GM19397 (cell line): ENCODE results near the gene TBC1D17.

Experiments
- ATAC-seq: cut with Tn5 transposase; IDR thresholded peaks from one replicate; pipeline ENCODE4 v1.9.1; 2021; ENCODE audit warnings: mild to moderate bottlenecking, moderate library complexity; ENCODE audit not compliant: unreplicated experiment

Gene TBC1D17

GRCh38 chr19:49933643-49934042 lies 56.1 kb downstream of the TBC1D17 start:
- no peak for ATAC-seq

GRCh38 chr19:49936549-49936948 lies 59.0 kb downstream of the TBC1D17 start:
- ATAC-seq: no peak

GRCh38 chr19:49937750-49938381 lies 60.4 kb downstream of the TBC1D17 start:
- no peak for ATAC-seq
